Nephron progenitor cell (in vitro differentiated cells): ENCODE data around the gene SURF2.

ENCODE experiments used
- DNase-seq: peaks from one replicate; pipeline ENCODE4 v3.0.0; 2021
- H3K27ac Mint-ChIP-seq: 2 replicates; pipeline ENCODE4 v1.8.0; 2021; ENCODE audit warnings: mild to moderate bottlenecking, moderate library complexity, mixed read lengths
- H3K27me3 Mint-ChIP-seq: 2 replicates; pipeline ENCODE4 v1.8.0; 2021; ENCODE audit warnings: mild to moderate bottlenecking, low read depth, mixed read lengths; ENCODE audit not compliant: poor library complexity
- H3K36me3 Mint-ChIP-seq: 2 replicates; pipeline ENCODE4 v1.8.0; 2021; ENCODE audit warnings: low read depth, mixed read lengths
- H3K4me1 Mint-ChIP-seq: 2 replicates; pipeline ENCODE4 v1.8.0; 2021; ENCODE audit warnings: mixed read lengths
- H3K4me3 Mint-ChIP-seq: 2 replicates; pipeline ENCODE4 v1.8.0; 2021; ENCODE audit warnings: mild to moderate bottlenecking, moderate library complexity, mixed read lengths
- H3K9me3 Mint-ChIP-seq: 2 replicates; pipeline ENCODE4 v1.8.0; 2021; ENCODE audit warnings: mild to moderate bottlenecking, moderate library complexity, mixed read lengths
- TF ChIP-seq, protein P1 (sequence below): fragments of 200-600 bp; sonication (generic); IDR thresholded peaks from 2 replicates; pipeline ENCODE4 v1.5.0; 2021; ENCODE audit warnings: antibody characterized with exemption

Gene SURF2

DNA sequence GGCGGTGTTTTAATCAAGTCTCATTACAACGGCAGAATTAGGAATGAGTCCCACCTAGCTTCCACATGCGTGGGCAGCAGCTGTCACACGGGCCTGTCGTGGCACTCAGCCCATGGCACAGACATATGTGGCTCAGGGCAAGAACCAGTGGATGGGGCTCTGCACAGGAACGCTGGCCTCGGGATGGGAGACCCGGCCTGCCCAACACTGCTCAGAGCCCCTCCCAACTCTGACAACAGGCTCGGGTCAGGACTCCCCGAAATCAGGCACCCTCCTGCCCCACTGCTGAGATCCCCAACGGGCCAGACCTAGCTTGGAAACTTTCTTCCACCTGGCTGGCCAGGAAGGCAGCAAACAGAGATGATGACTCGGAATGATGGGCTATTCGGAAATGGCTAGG, 15.4 kb upstream of the SURF2 start:
- Mint-ChIP-seq H3K27ac (no peak overlapping the region), H3K4me3 (no peak overlapping the region), H3K4me1 (peaks cover 13% of the 10 kb centered on the region), H3K36me3 (peaks cover 30% of the 10 kb centered on the region), H3K27me3 (no peaks in the 10 kb centered on the region), H3K9me3 (no peaks in the 10 kb centered on the region)
- TF ChIP-seq, protein P1, sequence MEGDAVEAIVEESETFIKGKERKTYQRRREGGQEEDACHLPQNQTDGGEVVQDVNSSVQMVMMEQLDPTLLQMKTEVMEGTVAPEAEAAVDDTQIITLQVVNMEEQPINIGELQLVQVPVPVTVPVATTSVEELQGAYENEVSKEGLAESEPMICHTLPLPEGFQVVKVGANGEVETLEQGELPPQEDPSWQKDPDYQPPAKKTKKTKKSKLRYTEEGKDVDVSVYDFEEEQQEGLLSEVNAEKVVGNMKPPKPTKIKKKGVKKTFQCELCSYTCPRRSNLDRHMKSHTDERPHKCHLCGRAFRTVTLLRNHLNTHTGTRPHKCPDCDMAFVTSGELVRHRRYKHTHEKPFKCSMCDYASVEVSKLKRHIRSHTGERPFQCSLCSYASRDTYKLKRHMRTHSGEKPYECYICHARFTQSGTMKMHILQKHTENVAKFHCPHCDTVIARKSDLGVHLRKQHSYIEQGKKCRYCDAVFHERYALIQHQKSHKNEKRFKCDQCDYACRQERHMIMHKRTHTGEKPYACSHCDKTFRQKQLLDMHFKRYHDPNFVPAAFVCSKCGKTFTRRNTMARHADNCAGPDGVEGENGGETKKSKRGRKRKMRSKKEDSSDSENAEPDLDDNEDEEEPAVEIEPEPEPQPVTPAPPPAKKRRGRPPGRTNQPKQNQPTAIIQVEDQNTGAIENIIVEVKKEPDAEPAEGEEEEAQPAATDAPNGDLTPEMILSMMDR, result no peak
- DNase-seq, result no peak

DNA sequence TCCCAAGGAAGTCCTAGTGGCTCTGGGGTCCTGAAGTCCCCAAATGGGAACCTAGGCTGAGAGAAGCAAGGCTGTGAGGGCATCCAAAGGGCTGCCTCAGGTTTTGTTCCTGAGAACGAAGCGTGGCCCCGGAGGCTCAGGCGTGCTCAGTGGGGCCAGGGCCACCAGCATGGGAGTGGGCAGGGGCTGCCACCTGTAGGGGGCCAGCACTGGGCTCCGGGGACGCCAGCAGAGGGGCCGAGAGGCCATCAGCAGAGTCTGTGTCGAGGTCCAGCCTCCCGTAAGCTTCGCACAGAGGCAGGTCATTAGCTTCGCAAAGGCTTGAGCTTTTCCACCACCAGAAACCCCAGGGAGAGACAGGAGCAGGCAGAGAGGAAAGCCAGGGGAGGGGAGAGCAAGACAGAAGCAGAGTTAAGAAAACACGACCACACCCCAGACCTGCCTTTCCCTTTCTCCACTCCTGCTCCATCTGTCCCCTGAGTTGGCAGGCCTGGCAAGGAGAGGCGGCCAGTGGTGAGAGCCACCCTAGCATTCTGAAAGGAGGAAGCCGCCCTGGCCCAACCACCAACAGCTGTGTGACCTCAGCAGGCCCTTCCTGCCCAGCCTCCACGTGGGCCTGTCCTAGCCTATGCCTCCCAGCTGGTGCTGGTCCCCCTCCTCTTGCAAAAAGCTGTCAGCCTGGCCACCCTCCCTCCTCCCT, 14.8 kb upstream of the SURF2 start:
- TF ChIP-seq, protein P1, result no peak
- no peaks in the 10 kb centered on the region for H3K9me3 Mint-ChIP-seq
- H3K36me3 Mint-ChIP-seq, result peaks cover 36% of the 10 kb centered on the region
- DNase-seq, result no peak
- peaks cover 14% of the 10 kb centered on the region for H3K4me1 Mint-ChIP-seq
- H3K27ac Mint-ChIP-seq, result no peak overlapping the region
- no peak overlapping the region for H3K4me3 Mint-ChIP-seq
- H3K27me3 Mint-ChIP-seq, result no peaks in the 10 kb centered on the region

DNA sequence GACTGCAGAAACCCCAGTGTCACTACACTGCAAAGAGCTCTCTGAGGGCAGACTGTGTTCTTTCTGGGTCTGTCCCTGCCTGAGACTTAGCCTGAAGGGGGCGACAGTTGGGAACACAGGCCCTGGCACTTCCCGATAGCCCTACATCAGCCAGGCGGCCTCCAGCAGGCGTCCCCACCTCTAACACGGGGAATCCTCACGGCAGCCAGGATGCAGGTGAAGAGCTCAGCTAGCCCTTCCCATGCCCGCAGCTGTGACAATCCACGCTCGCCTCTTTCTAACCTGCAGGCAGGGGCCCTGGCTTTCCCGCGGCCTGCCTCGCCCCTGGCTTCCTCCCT, 14.3 kb upstream of the SURF2 start:
- H3K4me3 Mint-ChIP-seq, result no peak overlapping the region

DNA sequence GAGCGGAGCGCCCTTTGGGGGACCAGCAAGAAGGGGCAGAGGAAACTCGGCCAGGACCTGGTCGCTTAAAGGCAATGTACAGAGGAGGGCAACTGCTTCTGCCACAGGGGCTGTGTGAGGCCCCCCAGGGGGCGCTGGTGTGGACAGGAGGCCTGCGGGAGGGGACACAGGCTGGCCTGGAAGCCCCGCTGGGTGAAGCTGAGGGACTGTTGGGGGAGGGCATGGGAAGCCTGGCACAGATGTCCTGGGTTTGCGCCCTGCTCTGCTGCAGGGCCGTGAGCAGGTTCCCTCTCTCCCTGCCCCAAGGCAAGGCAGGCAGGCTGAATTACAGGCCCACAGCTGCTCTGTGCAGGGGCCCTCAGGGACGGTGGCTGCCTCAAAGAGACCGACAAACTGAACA, 13.8 kb upstream of the SURF2 start:
- TF ChIP-seq, protein P1, result no peak
- no peak overlapping the region for H3K4me3 Mint-ChIP-seq
- no peaks in the 10 kb centered on the region for H3K9me3 Mint-ChIP-seq
- H3K4me1 Mint-ChIP-seq, result peaks cover 19% of the 10 kb centered on the region
- no peaks in the 10 kb centered on the region for H3K27me3 Mint-ChIP-seq
- peaks cover 36% of the 10 kb centered on the region for H3K36me3 Mint-ChIP-seq
- no peak for DNase-seq
- no peak overlapping the region for H3K27ac Mint-ChIP-seq

More for the DNA sequence above, 14.3 kb upstream of the SURF2 start:
- Mint-ChIP-seq H3K27me3 (no peaks in the 10 kb centered on the region), H3K9me3 (no peaks in the 10 kb centered on the region), H3K4me1 (peaks cover 17% of the 10 kb centered on the region), H3K36me3 (peaks cover 36% of the 10 kb centered on the region), H3K27ac (peak overlapping the region; percentile 77)
- TF ChIP-seq, protein P1, result no peak
- no peak for DNase-seq

DNA sequence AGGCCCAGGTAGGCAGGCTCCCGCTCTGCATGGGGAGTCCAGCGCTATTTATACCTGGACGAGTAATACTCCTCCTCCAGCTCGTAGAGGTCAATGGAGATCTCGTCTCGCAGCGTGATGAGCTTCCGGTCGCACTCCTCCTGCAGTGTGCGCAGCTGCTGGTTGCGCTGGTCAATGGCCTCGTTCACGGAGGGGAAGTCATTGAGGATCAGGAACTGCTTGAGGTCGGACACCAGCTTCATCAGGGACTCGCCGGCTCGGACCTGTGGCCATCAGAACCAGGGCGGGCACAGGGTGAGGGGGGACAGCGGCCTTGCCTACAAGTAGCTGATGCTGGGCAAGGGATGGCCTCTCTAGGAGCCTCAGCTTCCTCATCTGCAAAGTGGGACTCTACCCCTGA, 12.3 kb upstream of the SURF2 start:
- no peak overlapping the region for H3K27ac Mint-ChIP-seq
- no peaks in the 10 kb centered on the region for H3K9me3 Mint-ChIP-seq
- H3K36me3 Mint-ChIP-seq, result peaks cover 40% of the 10 kb centered on the region

More for the DNA sequence above, 12.3 kb upstream of the SURF2 start:
- H3K27me3 Mint-ChIP-seq, result no peaks in the 10 kb centered on the region
- peaks cover 21% of the 10 kb centered on the region for H3K4me1 Mint-ChIP-seq
- no peak for DNase-seq
- H3K4me3 Mint-ChIP-seq, result no peak overlapping the region
- TF ChIP-seq, protein P1, result no peak
